Skeletal muscle cell (primary cell): ENCODE results near the gene METTL27.
"Not testable (repeated sequence)": the region's sequence is repeated elsewhere in the genome, so short reads cannot be mapped to it uniquely, and the experiment has no call there.

Source experiments
- DNase-seq: peaks from one replicate; pipeline ENCODE4 v3.0.0-alpha.2; 2010; ENCODE audit warnings: low read depth
- H3K4me3 ChIP-seq: 2 replicates; pipeline ENCODE4 v1.5.1; 2011; ENCODE audit warnings: low read depth, mild to moderate bottlenecking, control low read depth, low read length, moderate library complexity

METTL27 gene

DNA sequence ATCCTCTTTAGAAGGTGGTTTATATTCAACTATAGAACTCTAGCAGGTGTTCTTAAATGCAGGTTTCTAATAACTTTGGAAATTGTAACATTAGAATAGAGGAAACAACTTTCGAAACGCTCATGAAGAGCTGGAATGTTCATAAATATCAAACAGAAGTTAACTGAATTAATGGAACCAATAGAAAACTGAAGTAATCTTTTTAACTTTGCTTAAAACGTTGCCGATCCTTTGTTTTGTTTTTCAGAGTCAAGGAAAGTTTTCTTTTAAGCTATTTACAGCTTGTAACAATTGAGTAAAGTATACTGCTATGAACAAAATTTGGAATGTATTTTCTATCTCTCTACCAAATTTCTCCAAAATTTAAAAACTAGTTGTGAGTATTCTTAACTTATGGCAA is 53.3 kb downstream of the METTL27 start:
- H3K4me3 ChIP-seq: no peak overlapping the region
- DNase-seq: no peak

DNA sequence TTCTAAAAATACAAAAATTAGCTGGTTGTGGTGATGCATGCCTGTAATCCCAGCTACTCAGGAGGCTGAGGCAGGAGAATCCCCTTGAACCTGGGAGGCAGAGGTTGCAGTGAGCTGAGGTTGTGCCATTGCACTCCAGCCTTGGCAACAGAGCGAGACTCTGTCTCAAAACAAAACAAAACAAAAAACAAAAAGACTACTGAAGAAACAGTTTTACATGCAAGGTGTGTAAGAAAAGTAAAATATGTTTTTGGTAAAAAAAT is 54.6 kb downstream of the METTL27 start:
- not testable (repeated sequence) for H3K4me3 ChIP-seq, DNase-seq

DNA sequence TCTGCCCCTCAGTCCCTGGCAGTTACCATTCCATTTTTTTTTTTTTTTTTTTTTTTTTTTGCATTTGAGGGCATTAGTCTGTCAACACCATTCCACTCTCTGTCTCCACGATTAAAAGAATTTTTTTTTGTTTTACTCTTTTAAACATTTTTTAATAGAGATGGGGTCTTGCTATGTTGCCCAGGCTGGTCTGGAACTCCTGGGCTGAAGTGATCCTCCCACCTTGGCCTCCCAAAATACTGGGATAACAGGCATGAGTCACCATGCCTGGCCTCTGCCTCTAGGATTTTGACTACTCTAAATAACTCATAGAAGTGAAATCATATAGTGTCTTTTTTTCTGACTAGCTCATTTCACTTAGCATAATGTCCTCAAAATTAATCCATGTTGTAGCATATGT is 55.7 kb downstream of the METTL27 start:
- no peak overlapping the region for H3K4me3 ChIP-seq
- DNase-seq: no peak
